GOT3 (cell line): ENCODE measurements around the gene SH3RF3.

Experiments
- DNase-seq: peaks from one replicate; lab custom pipeline; 2025; ENCODE audit warnings: mixed read lengths; lab: John Stamatoyannopoulos, UW

Gene SH3RF3

DNA sequence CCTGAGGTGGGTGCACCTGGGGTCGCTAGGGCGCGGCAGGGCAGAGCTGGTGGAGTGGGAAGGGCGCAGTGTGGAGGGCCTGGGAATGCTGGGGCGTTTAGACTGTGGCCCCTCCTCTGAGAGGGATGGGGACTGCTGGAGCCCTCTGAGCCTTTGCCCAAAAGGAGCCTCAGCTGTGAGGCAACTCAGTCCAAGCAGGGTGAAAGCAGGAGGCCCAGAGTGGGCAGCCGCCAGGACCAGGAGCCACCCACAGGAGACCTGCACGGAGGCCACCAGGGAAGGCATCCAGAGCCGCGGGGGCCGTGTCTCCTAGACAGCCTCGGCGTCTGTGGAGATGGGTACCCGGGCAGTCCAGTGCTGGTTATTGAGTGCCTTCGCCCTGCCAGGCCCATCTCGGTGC lies 369.9 kb downstream of the SH3RF3 start:
- DNase-seq = no peak

DNA sequence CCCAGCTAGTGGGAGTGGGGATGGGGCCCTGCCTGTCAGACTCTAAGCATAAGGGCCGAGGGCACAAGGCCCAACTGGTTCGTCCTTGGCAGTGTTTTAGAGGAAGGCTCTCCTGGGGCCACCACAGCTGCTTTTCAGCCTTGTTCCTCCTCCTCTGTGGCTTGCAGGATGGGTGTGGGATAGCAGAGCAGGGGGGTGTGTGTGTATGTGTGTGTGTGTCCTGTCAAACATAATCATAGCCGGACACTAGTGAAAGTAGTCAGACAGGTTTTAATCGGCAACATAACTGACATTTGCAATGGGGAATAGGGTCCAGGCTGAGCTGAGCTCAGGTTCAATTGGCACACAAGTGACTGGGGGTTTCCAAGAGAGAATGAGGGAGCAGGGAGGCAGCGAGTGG lies 370.6 kb downstream of the SH3RF3 start:
- DNase-seq = no peak

GRCh38 chr2:109500910-109501309 lies 371.9 kb downstream of the SH3RF3 start:
- DNase-seq = no peak

- DNase-seq = no peak
These were observed 372.5 kb downstream of the SH3RF3 start for GRCh38 chr2:109501461-109501860.

- DNase-seq = no peak
These were observed 374.2 kb downstream of the SH3RF3 start for GRCh38 chr2:109503191-109503590.

DNA sequence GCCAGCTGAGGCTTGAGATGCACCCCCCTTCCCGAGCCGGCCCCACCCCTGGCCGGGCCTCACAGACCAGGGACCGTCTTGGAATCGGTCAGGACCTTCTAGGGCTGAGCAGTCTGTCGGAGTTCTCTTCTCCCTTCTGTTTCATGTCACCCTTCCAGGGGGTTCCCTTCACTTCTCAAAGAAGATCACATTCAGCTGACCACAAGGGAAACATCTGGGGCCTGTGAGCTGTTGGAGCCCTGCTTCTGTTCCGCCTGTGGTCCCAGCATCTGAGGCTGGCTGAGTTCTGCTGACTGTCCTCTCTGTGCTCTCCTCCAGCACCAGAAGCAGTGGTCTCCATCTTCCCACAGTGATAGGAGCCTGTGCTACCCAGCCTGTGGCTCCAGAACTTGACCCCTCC lies 378.2 kb downstream of the SH3RF3 start:
- DNase-seq = no peak

- DNase-seq = no peak
These were observed 378.8 kb downstream of the SH3RF3 start for GRCh38 chr2:109507828-109508227.

DNA sequence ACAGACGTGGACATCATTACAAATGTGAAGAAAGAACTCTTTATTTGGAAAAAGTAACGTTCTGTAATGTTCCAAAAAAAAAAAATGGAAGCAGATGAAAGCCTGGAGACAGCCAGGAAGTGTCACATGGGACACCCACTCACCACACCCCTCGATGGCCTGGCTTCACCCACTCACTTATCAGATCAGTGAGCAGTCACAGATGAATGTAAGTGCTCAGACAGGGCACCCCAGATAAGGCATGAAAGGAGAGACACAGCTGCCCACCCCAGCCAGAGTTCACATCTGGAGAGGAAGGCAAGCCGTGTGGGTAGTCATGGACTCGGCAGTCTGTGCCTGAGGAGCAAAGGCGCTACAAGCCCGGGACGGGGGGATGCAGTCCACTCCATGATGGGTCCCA lies 379.6 kb downstream of the SH3RF3 start:
- DNase-seq = no peak

GRCh38 chr2:109510136-109511028 lies 381.4 kb downstream of the SH3RF3 start:
- peak; percentile 36 for DNase-seq

DNA sequence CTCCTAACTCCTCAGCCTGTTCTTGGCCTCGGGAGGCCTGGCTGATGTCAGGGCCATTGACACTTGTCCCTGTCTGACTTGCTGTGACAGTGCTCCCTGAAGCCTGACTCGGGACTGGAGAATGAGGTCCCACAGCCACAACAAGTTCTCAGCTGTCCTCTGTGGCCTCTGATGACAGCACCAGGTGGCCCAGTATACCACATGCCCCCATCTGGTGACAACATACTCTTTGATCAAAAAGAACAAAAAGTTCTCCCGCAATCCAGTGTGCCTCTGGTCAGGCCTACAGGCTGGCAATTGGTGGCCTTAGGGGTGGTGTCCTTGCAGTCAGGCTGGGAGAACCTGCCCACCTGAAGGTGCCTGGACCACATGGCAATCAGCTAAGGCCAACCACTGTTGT lies 382.2 kb downstream of the SH3RF3 start:
- no peak for DNase-seq

DNA sequence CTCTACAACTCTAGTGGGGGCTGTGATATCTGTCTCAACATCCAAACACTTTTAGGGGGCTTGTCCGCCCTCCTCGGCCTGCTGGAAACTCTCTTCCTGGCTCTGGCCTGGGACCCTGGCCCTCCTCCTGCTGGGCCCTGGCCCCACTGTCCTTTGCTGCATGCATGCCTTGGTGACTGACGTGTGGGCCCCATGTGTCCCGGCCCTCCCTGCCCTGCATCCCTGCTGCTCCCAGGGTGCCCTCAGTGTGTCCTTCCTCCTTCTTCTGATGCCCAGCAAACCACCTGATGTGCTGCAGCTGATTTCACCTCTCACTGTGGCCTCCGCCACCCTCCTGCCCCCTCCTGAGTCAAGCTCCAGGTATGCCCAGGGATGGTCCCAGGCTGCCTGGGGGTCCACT lies 383.1 kb downstream of the SH3RF3 start:
- DNase-seq = no peak

DNA sequence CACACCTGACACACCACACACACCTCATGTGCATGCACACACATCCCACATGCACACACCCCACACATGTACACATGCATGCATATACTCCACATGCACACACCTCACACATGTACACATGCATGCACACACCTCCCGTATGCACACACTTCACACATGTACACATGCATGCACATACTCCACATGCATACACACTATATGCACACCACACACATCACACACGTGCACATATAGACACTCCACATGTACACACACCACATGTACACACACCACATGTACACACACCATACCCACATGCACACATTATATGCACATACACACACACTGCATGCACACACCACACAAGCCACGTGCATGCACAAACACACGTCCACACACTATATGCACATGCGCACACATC lies 384.2 kb downstream of the SH3RF3 start:
- DNase-seq = no peak

DNA sequence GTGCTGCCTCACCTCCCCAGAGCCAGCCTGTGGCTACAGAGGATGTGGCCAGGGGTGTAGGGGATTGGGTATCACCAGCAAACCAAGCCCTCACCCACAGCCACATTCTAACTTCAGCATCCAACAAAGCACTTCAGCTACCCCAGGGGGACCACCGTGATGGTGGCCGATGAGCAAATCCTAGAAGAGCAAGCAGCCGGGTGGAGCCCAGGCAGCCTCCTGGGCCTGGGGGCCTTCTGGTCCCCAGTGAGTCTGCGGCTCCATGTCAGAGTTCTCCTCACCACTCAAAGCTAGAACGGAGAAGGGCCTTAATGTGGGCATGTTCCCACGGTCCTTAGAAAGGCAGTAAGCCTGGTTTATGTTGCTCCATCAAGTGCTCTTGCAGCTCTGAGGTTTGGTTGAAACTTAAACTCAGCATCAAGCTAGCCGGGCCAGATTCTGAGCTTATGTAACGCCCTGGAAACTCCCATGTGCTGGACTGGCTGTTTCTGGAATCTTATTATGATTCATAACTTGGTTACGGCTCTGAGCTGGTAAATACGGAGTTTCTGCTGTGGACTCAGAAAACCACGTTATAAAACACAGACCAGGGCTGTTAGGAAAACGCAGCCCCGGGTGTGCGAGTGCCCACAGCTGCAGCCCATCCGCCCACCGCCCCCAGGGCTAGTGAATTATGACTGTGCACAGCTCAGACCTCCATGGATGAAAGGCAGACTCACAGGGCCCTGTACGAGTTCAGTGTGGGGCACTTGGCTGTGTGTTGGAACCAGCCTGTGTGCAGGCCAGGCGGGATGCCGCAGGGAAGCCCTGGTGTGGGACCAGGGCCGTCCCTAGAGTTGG lies 385.0 kb downstream of the SH3RF3 start:
- peak; percentile 19 for DNase-seq

- no peak for DNase-seq
These were observed 385.9 kb downstream of the SH3RF3 start for GRCh38 chr2:109514857-109515256.

GRCh38 chr2:109516445-109517117 lies 387.6 kb downstream of the SH3RF3 start:
- DNase-seq = no peak

DNA sequence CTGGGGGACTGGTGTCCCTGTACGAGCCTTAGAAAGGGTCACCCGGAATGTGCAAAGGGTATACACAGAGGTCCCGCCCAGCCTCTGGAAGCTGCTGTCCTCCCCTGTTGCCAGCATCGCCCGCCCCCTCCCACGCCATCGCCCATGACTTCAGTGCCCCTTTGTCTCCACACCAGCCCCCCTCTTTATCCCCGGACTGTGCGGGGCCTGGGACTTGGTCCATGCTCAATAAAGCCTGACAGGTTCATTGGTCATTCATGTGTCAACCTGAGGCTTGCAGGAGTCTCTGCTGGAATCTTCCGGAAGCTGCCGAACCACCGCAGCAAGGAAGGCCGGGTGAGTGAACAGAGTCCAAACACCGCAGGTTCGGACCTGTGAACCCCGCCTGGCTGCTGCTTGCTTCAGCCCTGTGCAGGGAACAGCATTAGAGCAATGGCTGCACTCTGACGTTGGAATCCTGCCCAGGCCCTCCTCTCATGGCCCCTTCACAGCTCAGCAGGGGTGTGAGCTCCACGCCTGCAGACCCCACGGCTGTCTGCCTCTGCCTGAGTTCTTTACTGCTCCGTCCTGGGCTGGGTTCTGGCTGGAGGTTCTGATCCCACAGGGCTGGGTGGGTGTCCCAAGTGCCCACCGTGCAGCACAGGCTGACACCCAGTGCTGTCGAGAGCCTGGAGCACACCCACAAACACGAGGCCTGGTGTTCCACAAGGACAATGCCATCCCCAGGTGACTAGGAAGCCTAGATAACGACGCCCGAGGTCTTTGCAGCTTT lies 388.3 kb downstream of the SH3RF3 start:
- DNase-seq = no peak

- DNase-seq = no peak
These were observed 390.5 kb downstream of the SH3RF3 start for GRCh38 chr2:109519513-109519912.

DNA sequence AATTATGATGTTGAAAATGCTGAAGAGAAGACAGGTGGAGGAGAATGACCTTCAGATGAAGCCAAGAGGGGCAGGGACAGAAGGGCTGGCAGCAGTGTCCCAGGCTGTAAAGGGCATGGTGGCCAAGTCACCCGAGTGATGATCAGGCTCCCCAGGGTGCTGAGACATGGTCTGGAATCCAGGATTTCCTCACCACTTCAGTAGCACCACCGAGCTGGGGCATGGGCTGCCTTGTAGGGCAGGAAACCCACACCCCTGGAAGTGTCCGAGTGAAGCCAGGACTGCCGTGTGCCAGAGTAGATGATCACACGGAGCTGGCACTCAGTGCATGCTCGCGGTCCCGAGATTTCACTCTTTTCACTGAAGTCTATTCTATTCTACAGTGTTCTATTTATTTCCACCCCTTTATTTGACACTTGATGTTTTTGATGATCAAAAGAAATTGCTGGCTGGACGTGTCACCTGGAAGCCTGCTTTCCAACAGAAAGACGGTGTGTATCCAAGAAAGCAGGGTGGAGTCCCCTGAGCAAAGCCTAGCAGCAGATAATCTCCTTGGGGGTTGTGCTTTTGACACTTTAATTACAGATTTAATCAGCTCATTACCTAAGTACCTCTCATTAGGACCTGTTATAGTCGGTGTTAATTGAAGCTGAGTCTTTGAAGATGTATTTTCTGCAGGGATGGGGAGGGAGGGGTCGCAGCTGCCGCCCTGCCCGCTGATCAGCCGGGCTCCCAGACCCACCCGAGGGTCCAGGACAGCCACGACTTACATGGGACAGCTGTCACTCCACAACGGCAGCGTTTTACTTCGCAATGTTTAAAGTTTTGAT lies 392.4 kb downstream of the SH3RF3 start:
- no peak for DNase-seq

- no peak for DNase-seq
These were observed 393.0 kb downstream of the SH3RF3 start for GRCh38 chr2:109522063-109522374.

GRCh38 chr2:109523121-109523520 lies 394.1 kb downstream of the SH3RF3 start:
- DNase-seq = no peak
